GM21381 (cell line): ENCODE data around the gene NUMA1.

Source experiments
- ATAC-seq: cut with Tn5 transposase; IDR thresholded peaks from one replicate; pipeline ENCODE4 v1.9.1; 2021; ENCODE audit warnings: mild to moderate bottlenecking, moderate library complexity; ENCODE audit not compliant: unreplicated experiment

The NUMA1 gene

GRCh38 chr11:72102162-72102561 lies 21.8 kb upstream of the NUMA1 start:
- no peak for ATAC-seq

- ATAC-seq: no peak
These were observed 20.1 kb upstream of the NUMA1 start for GRCh38 chr11:72100462-72100861.

- ATAC-seq: no peak
These were observed 19.7 kb upstream of the NUMA1 start for GRCh38 chr11:72100009-72100408.

- no peak for ATAC-seq
These were observed 18.4 kb upstream of the NUMA1 start for GRCh38 chr11:72098741-72099140.

- no peak for ATAC-seq
These were observed 10.9 kb upstream of the NUMA1 start for GRCh38 chr11:72091292-72091691.

GRCh38 chr11:72088076-72088808 lies 7.9 kb upstream of the NUMA1 start:
- ATAC-seq: no peak

- no peak for ATAC-seq
These were observed 5.4 kb upstream of the NUMA1 start for GRCh38 chr11:72085621-72086351.

- no peak for ATAC-seq
These were observed 4.6 kb upstream of the NUMA1 start for GRCh38 chr11:72084965-72085364.

GRCh38 chr11:72084076-72084475 lies 3.7 kb upstream of the NUMA1 start:
- no peak for ATAC-seq

GRCh38 chr11:72083414-72083813 lies 3.1 kb upstream of the NUMA1 start:
- no peak for ATAC-seq

- no peak for ATAC-seq
These were observed 1.6 kb upstream of the NUMA1 start for GRCh38 chr11:72081821-72082453.

- no peak for ATAC-seq
These were observed 872 bp upstream of the NUMA1 start for GRCh38 chr11:72081184-72081644.

GRCh38 chr11:72079819-72080325 lies 470 bp downstream of the NUMA1 start:
- ATAC-seq: no peak

- no peak for ATAC-seq
These were observed 1.9 kb downstream of the NUMA1 start for GRCh38 chr11:72078477-72078876.

GRCh38 chr11:72075756-72076155 lies 4.6 kb downstream of the NUMA1 start:
- no peak for ATAC-seq

GRCh38 chr11:72075109-72075508 lies 5.2 kb downstream of the NUMA1 start:
- ATAC-seq: no peak

GRCh38 chr11:72072348-72072747 lies 8.0 kb downstream of the NUMA1 start:
- no peak for ATAC-seq

- ATAC-seq: no peak
These were observed 9.9 kb downstream of the NUMA1 start for GRCh38 chr11:72070491-72070890.

GRCh38 chr11:72069787-72070251 lies 10.5 kb downstream of the NUMA1 start:
- ATAC-seq: peak; percentile 84

GRCh38 chr11:72069200-72069599 lies 11.1 kb downstream of the NUMA1 start:
- no peak for ATAC-seq

GRCh38 chr11:72067676-72068075 lies 12.7 kb downstream of the NUMA1 start:
- ATAC-seq: no peak

- ATAC-seq: no peak
These were observed 13.1 kb downstream of the NUMA1 start for GRCh38 chr11:72067266-72067665.
